GM21360 (cell line): ENCODE measurements around the gene PCBP3.
"Not testable (repeated sequence)": the region's sequence is repeated elsewhere in the genome, so short reads cannot be mapped to it uniquely, and the experiment has no call there.

ENCODE experiments used
- ATAC-seq: cut with Tn5 transposase; IDR thresholded peaks from one replicate; pipeline ENCODE4 v1.9.1; 2021; ENCODE audit warnings: mild to moderate bottlenecking, moderate library complexity; ENCODE audit not compliant: unreplicated experiment

The PCBP3 gene

DNA sequence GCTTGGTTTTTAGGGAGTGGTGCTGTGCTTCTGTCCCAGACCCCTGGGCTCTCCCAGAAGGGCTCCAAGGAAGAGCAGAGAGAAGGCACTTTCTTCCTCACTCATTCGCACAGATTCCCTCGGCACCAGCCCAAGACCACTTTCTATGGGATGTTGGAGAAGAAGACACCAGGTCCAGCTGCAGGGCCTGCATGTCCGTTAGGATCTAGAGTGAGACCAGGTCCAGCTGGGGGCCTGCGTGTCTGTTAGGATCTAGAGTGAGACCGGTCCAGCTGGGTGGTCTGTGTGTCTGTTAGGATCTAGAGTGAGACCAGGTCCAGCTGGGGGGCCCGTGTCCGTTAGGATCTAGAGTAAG is 30.9 kb upstream of the PCBP3 start:
- ATAC-seq, result not testable (repeated sequence)

- ATAC-seq, result no peak
Observed at GRCh38 chr21:45613396-45613795, 30.1 kb upstream of the PCBP3 start.

GRCh38 chr21:45613881-45614280 is 29.6 kb upstream of the PCBP3 start:
- no peak for ATAC-seq

- ATAC-seq, result no peak
Observed at GRCh38 chr21:45615145-45615711, 28.3 kb upstream of the PCBP3 start.

- no peak for ATAC-seq
Observed at GRCh38 chr21:45617021-45617921, 26.3 kb upstream of the PCBP3 start.

DNA sequence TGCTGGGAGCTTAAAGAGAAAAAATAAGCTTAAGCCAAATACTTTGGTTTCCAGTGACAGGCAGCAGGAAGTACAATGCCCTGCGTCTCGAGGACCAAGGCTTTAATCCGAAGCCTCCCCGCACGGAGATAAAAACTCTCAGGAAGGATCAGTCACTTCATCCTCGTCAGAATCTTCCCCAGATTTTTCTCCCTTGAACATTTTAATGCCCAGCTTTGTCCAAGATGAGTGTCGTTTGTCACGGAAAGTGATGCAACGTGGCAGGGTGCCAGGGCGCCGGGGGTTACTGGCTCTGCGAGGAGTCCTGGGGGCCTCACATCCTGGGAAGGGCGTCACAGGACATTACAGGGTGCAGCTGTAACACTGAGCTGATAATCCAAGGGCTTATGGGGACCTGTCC is 25.2 kb upstream of the PCBP3 start:
- no peak for ATAC-seq

DNA sequence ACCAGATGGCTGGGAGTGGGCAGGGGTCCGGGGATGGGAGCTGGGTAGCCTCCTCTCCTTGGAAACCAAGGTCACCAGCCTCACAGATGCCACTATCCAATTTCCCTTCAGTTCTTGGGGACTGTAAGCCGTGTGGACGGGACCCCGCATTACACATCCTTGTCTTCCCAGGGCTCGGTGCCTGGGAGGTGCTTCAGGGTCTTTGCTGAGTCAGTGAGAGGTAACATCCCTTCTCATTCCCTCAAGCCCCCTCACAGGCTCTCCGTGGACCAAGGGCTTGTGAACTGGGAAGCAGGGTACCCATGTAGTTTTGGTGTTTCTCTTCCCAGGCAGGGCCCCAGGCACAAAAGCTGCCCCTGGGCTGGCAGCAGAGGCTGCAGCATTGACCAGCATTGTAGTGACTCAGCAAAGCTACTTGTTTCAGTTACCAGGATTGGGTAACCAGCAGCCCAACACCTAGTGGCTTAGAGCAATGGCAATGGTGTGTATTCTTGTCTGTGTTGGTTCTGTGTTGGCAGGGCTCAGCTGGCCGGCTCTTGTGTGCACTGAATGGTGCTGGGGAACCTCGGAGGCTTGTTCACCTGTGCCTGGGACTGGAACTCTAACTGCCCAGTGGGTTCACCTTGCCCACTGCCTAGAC is 24.6 kb upstream of the PCBP3 start:
- ATAC-seq, result no peak

DNA sequence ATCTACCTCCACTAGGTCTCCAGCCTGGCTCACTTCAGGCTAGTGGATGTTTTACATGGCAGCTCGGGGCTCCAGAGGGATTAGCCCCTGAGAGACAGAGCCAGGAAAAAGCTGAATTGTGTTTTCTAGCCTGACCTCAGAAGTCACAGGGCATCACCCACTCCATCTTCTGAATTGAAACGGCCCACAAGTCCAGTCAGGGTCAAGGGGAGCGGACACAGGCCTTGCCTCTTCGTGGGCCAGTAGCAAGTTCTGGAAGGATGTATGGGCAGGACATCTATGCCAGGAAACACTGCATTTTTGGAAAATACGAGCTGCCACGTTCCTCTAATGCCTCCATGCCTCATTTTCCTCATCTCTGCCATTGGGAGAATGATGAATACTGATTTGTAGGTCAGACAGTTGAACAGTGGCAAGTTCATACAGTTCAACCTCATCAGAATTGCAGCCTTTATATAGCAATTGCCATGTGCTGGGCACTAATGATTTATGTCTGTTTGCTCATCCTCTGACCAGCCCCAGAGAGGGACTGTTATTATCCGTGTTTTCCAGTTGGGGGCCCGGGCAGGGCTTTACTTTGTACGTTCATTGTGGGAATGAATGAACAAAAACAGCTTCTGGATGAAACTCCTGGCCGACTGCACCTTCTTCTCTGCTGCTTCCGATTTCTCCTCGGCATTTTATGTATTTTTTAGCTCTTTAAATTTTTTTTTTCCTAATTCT is 23.2 kb upstream of the PCBP3 start:
- ATAC-seq, result no peak

GRCh38 chr21:45621435-45622331 is 21.8 kb upstream of the PCBP3 start:
- ATAC-seq, result not testable (repeated sequence)

- no peak for ATAC-seq
Observed at GRCh38 chr21:45622416-45623097, 21.0 kb upstream of the PCBP3 start.

- no peak for ATAC-seq
Observed at GRCh38 chr21:45623436-45623835, 20.1 kb upstream of the PCBP3 start.

DNA sequence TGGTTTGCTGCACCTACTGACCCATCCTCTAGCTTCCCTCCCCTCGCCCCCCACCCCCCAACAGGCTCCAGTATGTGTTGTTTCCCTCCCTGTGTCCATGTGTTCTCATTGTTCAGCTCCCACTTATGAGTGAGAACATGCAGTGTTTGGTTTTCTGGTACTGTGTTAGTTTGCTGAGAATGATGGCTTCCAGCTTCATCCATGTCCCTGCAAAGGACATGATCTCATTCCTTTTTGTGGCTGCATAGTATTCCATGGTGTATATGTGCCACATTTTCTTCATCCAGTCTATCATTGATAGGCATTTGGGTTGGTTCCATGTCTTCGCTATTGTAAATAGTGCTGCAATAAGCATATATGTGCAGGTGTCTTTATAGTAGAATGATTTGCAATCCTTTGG is 17.4 kb upstream of the PCBP3 start:
- ATAC-seq, result not testable (repeated sequence)

- ATAC-seq, result no peak
Observed at GRCh38 chr21:45629046-45629981, 14.2 kb upstream of the PCBP3 start.

- no peak for ATAC-seq
Observed at GRCh38 chr21:45630066-45630694, 13.3 kb upstream of the PCBP3 start.

DNA sequence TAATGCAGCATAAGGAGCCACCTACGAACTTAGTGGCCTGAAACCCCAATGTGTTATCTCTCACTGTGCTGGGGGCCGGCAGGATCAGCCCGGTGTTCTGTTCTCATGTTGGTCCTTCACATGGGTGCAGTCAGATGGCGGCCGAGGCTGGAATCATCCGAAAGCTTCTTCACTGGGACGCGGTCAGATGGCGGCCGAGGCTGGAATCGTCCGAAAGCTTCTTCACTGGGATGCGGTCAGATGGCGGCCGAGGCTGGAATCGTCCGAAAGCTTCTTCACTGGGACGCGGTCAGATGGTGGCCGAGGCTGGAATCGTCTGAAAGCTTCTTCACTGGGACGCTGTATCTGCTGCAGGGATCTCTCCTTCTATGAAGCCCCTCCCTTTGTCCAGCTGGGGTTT is 12.6 kb upstream of the PCBP3 start:
- no peak for ATAC-seq

- ATAC-seq, result no peak
Observed at GRCh38 chr21:45631540-45631939, 12.0 kb upstream of the PCBP3 start.

DNA sequence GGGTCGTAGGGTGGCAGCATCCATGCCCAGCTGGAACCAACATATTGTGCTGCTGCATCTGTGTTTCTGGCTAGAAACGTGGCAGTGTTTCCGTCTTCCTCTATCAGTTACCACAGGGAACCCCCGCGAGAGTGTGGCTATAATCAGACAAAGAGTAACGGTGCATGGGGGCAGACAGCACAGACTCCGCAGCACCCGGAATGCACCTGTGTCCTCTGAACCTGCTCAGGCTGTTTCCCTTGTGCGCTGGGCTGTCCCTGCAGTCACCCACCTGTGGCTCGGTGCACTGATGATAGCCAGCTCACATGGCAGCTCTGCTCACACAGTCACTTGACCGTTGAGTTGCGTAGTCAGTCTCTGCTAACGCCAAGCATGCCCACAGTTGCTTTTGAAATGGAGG is 11.4 kb upstream of the PCBP3 start:
- ATAC-seq, result no peak

- no peak for ATAC-seq
Observed at GRCh38 chr21:45632637-45633251, 10.8 kb upstream of the PCBP3 start.
